HK-2 (cell line): Measurements from ENCODE around the gene TBXA2R.

Source experiments
- DNase-seq: peaks from one replicate; pipeline ENCODE4 v3.0.0-alpha.2; 2018; ENCODE audit not compliant: unreplicated experiment

The TBXA2R gene

DNA sequence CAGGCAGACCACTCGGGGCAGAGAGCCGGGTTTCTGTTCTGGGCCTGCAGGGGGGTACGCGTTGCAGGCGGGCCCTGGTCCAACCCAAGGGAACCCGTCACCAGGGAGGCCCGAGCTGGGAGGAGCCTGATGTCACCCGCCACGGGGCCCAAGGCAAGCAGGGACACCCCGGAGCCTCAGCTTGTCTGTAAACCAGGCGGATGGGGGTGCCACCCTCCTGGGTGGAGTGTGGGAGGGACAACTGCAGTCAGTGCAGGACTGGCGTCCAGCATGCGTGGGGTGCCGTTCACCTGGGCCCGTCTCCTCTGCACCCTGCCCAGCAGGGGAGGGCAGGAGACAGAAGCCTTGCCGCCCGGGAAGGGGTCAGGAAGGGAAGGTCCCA is 12.9 kb upstream of the TBXA2R start:
- DNase-seq: no peak

DNA sequence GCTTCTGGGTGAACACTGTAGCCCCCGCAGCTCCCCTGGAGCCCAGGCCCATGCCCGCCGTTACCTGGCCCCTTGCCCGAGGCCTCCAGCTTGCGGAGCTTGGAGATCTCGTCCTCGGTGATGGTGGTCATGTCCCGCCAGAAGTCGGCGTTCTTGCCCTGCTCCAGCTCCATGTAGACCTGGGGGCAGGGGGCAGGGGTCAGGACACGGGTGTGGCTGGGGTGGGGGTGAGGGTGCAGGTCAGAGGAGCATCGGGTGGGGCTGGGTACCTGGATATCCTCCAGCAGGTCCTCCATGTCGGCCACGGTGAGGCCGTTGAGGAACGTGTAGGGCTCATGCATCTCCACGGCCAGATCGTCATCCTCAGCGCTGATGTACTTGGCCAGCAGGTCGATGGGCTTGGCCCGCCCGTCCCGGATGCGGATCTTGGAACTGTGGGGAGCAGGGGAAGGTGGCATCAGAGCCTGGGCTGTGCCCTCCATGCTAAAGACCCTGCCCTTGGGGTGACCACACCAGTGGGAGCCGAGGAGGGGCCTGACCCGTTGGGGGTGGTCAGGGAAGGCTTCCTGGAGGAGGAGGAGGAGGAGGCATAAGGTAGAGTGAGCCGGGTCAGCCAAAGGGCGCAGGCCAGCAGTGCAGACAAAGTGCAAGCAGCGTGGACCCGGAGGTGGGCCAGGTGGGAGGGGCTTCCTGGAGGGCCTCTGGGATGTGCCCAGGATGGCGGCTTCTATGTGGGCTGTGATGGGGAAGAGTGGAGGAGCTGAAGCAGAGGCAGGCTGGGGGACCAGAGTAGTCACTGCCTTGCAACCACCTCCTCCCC is 12.3 kb upstream of the TBXA2R start:
- no peak for DNase-seq

DNA sequence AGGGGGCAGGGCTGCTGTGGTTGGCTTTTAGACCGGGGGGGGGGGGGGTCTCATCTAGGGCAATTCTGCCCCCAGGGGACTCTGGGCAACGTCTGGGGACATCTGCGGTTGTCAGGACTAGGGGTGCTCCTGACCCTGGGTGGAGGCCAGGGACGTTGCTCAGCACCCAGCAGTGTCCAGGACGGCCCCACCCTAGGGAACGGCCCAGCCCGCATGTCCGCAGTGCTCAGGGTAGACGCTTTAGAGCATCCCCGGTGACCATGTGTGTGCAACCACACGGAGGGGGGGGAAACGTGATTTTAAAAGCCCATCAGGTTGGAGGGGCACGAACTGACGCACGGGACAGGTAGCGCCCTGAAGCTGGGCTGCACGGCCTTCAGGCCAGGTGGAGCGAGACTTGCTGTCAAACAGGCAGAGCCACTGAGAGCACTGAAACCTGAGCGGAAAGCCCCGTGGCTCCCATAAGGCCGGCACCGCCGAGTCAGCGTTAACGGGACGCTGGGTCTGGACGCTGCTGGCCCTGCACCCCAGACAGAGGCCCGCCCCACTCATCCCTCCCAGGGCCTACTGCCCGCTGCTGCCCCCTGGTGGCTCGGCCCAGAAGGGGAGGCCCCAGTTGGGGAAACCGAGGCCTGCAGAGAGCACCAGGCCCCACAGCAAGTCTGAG is 11.6 kb upstream of the TBXA2R start:
- DNase-seq: peak; percentile 29

DNA sequence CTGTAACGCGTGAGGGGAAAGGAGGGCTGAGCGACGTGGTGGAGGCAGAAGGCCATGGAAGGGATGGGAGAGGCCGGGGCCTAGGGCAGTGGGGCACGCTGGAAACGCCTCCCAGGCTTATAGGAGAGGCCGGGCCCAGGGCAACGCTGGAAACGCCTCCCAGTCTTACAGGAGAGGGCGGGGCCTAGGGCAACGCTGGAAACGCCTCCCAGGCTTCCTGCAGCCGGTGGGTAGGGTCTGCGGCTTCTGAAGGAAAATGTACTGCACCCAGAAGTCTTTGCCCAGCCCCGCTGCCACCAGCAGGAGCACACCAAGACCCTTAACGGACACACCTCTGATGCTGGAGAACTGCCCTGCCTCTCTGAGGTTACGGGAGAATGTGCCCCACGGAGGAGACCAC is 10.8 kb upstream of the TBXA2R start:
- no peak for DNase-seq

GRCh38 chr19:3615524-3616135 is 9.0 kb upstream of the TBXA2R start:
- DNase-seq: no peak

GRCh38 chr19:3614858-3615505 is 8.3 kb upstream of the TBXA2R start:
- DNase-seq: no peak

- DNase-seq: no peak
Observed at GRCh38 chr19:3613818-3614661, 7.4 kb upstream of the TBXA2R start.

DNA sequence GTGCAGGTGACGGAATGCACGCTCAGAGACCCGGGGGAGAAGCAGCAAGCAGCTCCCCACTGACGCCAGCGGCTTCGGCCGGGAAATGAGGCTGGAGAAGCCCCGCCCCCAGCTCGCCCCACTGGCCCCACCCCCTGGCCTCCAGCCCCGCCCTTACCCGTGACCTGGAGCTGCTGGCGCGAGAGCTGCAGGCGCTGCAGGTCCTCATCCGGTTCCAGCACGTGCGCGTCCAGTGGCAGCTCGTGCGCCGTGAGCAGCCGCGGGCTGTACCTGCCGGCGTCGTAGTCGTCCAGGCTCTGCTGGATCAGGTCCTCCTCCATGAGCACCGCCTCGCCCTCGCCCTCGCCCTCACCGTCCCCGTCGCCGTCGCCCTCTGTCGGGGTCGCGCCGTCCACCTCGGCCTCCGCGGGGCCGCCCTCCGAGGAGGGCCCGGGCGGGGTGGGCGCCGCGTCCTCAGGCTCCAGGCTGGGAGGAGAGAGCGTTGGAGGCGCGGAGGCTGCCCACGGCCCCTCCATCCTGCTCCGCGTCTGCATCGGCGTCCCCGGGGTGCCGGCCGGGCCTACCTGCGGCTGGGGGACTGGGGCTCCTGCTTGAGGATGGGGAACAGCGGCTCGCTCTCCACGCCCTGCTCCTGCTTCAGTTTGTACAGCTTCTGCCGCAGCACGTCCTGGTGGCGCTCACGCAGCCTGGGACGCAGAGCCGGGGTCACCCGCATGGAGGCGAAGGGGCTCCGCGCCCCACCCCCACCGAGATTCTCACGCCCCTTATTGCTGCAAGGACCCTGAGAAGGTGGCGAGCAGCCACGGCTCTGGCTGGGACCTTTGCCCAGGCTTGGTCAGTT is 6.4 kb upstream of the TBXA2R start:
- no peak for DNase-seq

DNA sequence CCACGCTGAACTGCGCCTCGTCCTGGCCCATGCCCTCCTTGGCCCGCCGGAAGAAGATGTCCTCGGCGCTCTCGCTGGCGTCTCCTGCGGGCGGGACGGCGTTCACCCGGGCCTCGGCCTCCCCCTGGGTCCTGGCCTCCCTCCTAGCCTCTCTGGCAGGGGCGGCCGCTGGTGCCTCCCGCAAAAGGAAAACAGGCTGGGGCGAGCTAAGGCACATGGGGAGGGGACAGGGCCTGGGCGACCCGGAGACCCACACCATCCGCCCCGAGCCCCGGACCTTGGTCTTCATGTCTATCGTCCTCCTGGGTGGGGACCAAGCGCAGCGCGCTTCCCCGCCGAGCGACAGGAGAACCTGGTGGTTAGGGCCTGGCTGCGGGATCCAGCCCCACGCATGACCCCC is 5.7 kb upstream of the TBXA2R start:
- no peak for DNase-seq

- no peak for DNase-seq
Observed at GRCh38 chr19:3611841-3612240, 5.2 kb upstream of the TBXA2R start.

DNA sequence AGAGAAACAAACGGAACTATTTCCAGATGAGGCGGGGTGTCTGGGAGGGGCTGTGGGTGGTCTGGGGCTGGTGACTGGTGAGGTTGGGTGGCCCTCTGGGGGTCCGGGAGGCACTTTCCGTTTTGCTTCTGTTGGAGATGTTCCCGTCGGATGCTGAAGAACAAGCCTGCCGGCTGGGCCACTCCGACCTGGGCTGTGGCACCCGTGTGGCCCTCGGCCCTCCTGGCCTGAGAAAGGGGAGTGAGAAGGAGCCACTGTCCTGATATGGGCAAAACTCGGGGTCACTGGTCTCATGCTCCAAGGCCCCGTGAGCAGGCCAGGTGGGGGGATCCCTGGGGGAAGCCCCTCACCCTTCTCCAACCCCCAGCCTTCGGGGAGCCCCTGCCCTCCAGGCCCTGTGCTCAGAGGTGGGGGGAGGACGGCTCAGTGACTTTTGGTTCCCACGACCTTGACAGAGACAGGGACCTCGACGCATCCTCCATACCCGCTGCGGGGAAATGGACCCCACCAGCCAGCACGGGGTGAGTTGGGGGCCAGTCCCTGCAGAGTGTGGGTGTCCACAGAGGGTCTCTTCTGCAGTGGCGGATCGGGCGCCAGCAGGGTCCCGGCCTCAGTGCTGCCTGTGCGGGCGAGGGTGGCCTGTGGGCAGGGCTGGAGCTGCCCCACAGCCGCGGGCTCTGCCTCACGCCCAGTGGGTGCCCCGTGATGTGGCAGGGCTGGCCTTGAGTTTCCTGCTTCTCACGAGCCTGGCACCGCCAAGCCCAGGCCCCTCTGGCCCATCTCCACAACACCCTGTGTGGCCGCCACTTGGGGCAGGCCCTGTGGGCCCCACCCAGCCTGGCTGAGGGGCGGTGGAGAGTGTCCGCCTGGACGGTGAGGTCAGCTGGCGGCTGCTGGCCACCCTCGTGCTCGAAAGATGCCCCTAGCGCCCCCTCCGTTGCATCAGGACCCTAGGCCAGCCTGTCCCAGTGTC is 4.4 kb upstream of the TBXA2R start:
- DNase-seq: no peak

- no peak for DNase-seq
Observed at GRCh38 chr19:3609779-3610719, 3.4 kb upstream of the TBXA2R start.

DNA sequence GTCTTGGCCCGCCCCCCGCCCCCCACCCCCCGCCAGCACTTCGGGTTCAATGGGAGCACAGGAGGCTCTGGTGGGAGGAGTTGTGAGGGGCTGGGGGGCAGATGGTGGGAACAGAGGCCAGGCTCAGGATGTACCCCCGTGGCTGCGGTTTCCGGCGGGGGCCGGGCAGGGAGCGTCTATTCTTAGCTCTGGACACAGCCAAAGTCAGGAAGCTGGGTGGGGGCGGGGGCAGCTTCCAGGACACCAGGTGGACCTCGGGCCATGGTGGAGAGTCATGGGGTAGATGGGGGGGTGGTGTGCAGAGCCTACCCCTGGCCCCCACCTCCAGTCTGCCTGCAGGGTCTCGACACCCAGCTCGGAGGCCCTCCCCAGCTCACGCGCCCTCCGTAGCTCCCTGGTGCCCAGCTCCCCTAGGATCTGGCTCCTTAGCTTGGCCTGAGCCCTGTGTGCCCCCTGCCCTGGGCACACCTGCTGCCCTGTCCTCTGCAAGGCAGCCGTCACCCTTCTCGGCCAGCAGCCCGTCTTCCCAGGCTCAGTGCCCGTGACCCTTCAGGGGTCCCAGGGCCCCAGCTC is 2.2 kb upstream of the TBXA2R start:
- no peak for DNase-seq

GRCh38 chr19:3608079-3608641 is 1.5 kb upstream of the TBXA2R start:
- DNase-seq: no peak

DNA sequence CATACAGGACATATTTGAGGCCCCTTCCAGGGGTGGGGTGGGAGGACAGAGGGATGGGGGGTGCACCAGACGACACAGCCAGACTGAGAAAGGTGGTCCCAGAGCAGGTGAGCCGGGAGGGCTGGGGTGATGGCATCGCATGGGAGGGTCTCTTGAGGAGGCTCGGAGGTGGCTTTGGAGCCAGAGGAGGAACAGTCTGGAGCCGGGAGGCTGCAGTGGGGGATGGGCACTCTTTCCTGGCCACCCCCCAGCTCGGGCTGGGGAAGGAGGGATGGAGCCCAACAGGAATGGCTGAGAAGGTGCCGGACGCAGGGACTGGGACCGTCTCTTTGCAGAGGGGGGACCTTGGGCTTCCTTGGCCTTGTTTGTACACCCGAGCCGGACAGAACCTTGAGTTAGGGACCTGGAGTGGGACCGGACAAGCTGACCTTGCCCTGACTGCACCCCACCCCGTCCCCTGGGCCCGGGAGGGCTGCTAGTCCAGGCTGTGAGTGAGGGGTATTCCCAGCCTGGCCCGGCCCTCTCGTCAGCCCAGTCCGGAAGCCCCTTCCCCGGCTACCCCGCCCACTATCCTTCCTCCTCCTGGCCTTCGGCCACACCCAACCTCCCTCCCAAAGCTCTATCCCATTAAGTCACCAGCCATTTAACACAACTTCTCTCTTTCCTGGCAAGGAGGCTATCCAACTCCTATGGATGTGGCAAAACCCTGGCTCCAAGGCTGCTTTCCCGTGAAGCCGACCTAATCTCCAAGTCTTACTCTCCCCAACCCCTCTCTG is 816 bp upstream of the TBXA2R start:
- no peak for DNase-seq

GRCh38 chr19:3606174-3606689 is 443 bp downstream of the TBXA2R start:
- DNase-seq: peak; percentile 46

DNA sequence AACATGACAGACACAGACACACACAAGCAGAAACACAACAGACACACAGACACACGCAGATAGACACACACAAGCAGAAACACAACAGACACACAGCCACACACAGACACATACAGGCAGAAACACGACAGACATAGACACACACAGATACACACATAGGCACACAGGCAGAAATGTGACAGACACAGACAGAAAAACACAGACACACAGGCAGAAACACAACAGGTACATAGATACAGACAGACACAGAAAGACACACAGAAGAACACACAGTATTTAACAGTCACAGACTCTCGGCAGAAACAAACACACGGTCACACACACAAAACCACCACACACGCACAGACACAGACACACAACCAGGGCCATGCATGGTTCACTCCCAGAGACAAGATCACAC is 905 bp downstream of the TBXA2R start:
- DNase-seq: no peak
